Psoas muscle (tissue), 8 donors: ENCODE data around the gene RNPC3. TPM values are rescaled to one million over a fixed set of nuclear protein-coding genes. Genes with fewer than 3 reads are reported as not detected.
"Not testable (repeated sequence)": the region's sequence is repeated elsewhere in the genome, so short reads cannot be mapped to it uniquely, and the experiment has no call there.

Experiments used
- ATAC-seq, 4 donors: fragments of 200-7000 bp; cut with Tn5 transposase; one replicate each; pipeline ENCODE4 v1.9.1; 2020; ENCODE audit warnings: moderate library complexity in 3 of 4, mild to moderate bottlenecking in 2 of 4
- DNase-seq, 2 donors: peaks; one replicate each; pipeline ENCODE4 v3.0.0-alpha.2; 2020
- H3K27ac ChIP-seq: fragments of 200-600 bp; one replicate; pipeline ENCODE4 v1.8.0; 2022
- H3K27me3 ChIP-seq, 3 donors: fragments of 200-600 bp in 1 of 3; one replicate each; pipeline versions ENCODE4 v1.6.1 to v1.8.0; 2013 to 2022; ENCODE audit warnings: low read length in 2 of 3, mild to moderate bottlenecking in 2 of 3, moderate library complexity in 1 of 3; ENCODE audit not compliant: insufficient read depth in 3 of 3
- H3K36me3 ChIP-seq, 2 donors: fragments of 200-600 bp in 1 of 2; one replicate each; pipeline versions ENCODE4 v1.6.1 to v1.8.0; 2013 to 2022; ENCODE audit warnings: low read depth in 1 of 2, mild to moderate bottlenecking in 1 of 2, moderate library complexity in 1 of 2; ENCODE audit not compliant: insufficient read depth in 1 of 2
- H3K4me1 ChIP-seq: fragments of 200-600 bp; one replicate; pipeline ENCODE4 v1.8.0; 2022
- H3K4me3 ChIP-seq: fragments of 200-600 bp; one replicate; pipeline ENCODE4 v1.8.0; 2022; ENCODE audit warnings: mild to moderate bottlenecking
- H3K9me3 ChIP-seq: fragments of 200-600 bp; one replicate; pipeline ENCODE4 v1.8.0; 2022
- CTCF ChIP-seq: fragments of 200-600 bp; IDR thresholded peaks from one replicate; pipeline ENCODE4 v1.8.0; 2022; ENCODE audit warnings: antibody characterized with exemption
- WGBS, 3 donors: extraction: QIAGEN DNeasy Blood & Tissue Kit; methylation state at CpG; one replicate each; pipeline versions ENCODE4 v1.1.6 to v1.1.7; 2013; 5-methylcytosine and 5-hydroxymethylcytosine counted together
- intact Hi-C, 2 donors: fragments of 100-400 bp; cut with DNase I; formaldehyde crosslinking; loops; one replicate each; pipeline versions ENCODE4 v1.11.0 to v1.14.2; 2022
- polyA plus RNA-seq, 3 donors: library from polyadenylated mRNA; stranded (reverse); fragments of 200-250 nt; gene quantifications; one replicate each; pipeline ENCODE4 v1.2.3, GENCODE V29; 2013
- total RNA-seq, 4 donors: library from RNA; stranded (reverse); fragmentation: NEBNext Ultra II Directional in 2 of 4; extraction: Animal tissue kit (Norgen Biotek cat#: 25700) in 2 of 4; gene quantifications; one replicate each; pipeline versions ENCODE4 v1.2.1 to v1.2.4, GENCODE V29; 2021 to 2023
- donor health status: healthy with polysubstance abuse.
- donor health status: DM: no; HTN: no; CAD: no; lungs with moderate emphysema.
- donor health status: Bipolar disorder and iron deficiency.
- donor health status: healthy.
- donor health status: DM: yes; HTN: yes; CAD: no.
- donor health status: DM: no; HTN: no; CAD: no.
- donor health status: DM: no; HTN: no; CAD: no.
- donor health status: DM: yes; HTN: yes; CAD: no.

RNPC3 gene
- total and polyA plus RNA-seq, 7 donors: 8.3 to 27.5 (median 13.4) TPM

GRCh38 chr1:103546496-103546895 lies 21.0 kb downstream of the RNPC3 start:
- no peaks in the 10 kb centered on the region for H3K4me1 ChIP-seq
- no peak overlapping the region for H3K4me3 ChIP-seq
- DNase-seq (no peak), ATAC-seq (no peak)
- no peak overlapping the region for H3K27ac ChIP-seq
- H3K9me3 ChIP-seq: no peaks in the 10 kb centered on the region
- 96 to 100% (median 97%) methylated on average over 1 of the region's 1 CpG for WGBS, 3 donors
- intact Hi-C loops: no loop called here
- H3K36me3 ChIP-seq: peaks cover 0 to 100% of the 10 kb centered on the region in 2 donors
- TF ChIP-seq CTCF: no peak
- no peaks in the 10 kb centered on the region for H3K27me3 ChIP-seq

- no peaks in the 10 kb centered on the region for H3K27me3 ChIP-seq
- no peak for DNase-seq
- no peaks in the 10 kb centered on the region for H3K4me1 ChIP-seq
- H3K4me3 ChIP-seq: no peak overlapping the region
- H3K9me3 ChIP-seq: no peaks in the 10 kb centered on the region
- TF ChIP-seq CTCF: no peak
- WGBS, 3 donors: 78 to 83% (median 82%) methylated on average over 3 of the region's 3 CpGs
- H3K36me3 ChIP-seq: peaks cover 0 to 100% of the 10 kb centered on the region in 2 donors
- intact Hi-C loops: no loop called here
- no peak for ATAC-seq
- H3K27ac ChIP-seq: no peak overlapping the region
Observed at GRCh38 chr1:103547840-103548239, 22.3 kb downstream of the RNPC3 start.

GRCh38 chr1:103560427-103560826 lies 34.9 kb downstream of the RNPC3 start:
- intact Hi-C loops: loop anchor here (5.0 kb wide), 1 partner anchor 33 kb away; the partner anchor contains the start of gene RNPC3 (in 2 of the 2)
- no peak for TF ChIP-seq CTCF
- no peak for ATAC-seq

GRCh38 chr1:103561124-103561523 lies 35.6 kb downstream of the RNPC3 start:
- not testable (repeated sequence) for H3K27me3 ChIP-seq, DNase-seq, H3K4me3 ChIP-seq, H3K9me3 ChIP-seq
- intact Hi-C loops: loop anchor here (5.0 kb wide), 1 partner anchor 34 kb away; the partner anchor contains the start of gene RNPC3 (in 2 of the 2)
- Histone ChIP-seq H3K27ac (peak overlapping the region; percentile 72), H3K36me3 (peaks cover 0 to 17% of the 10 kb centered on the region in 2 donors), H3K4me1 (peaks cover 22% of the 10 kb centered on the region)
- 85 to 88% (median 85%) methylated on average over 3 of the region's 3 CpGs for WGBS, 3 donors
- peak in 1 of 4 donors; percentile 36 for ATAC-seq

More at GRCh38 chr1:103560427-103560826, 34.9 kb downstream of the RNPC3 start:
- DNase-seq: no peak
- peaks cover 0 to 20% of the 10 kb centered on the region in 2 donors for H3K36me3 ChIP-seq
- no peaks in the 10 kb centered on the region for H3K27me3 ChIP-seq
- H3K4me3 ChIP-seq: no peak overlapping the region
- peaks cover 22% of the 10 kb centered on the region for H3K4me1 ChIP-seq
- no peak overlapping the region for H3K27ac ChIP-seq
- H3K9me3 ChIP-seq: no peaks in the 10 kb centered on the region

GRCh38 chr1:103561643-103562395 lies 36.3 kb downstream of the RNPC3 start:
- intact Hi-C loops: loop anchor here (5.0 kb wide), 1 partner anchor 35 kb away; the partner anchor contains the start of gene RNPC3 (in 2 of the 2)

More at GRCh38 chr1:103561643-103562395, 36.3 kb downstream of the RNPC3 start:
- TF ChIP-seq CTCF: no peak
- ATAC-seq (peak; percentile 71 to 92 (median 80)), DNase-seq (no peak)
- Histone ChIP-seq H3K4me1 (peaks cover 22% of the 10 kb centered on the region), H3K27me3 (no peaks in the 10 kb centered on the region), H3K9me3 (no peaks in the 10 kb centered on the region), H3K4me3 (peak overlapping the region; percentile 53), H3K36me3 (peaks cover 0 to 17% of the 10 kb centered on the region in 2 donors), H3K27ac (peak overlapping the region; percentile 72)
- 47 to 72% (median 56%) methylated on average over 2 of the region's 2 CpGs for WGBS, 3 donors
